NCI-H2081 treated with DMSO at 0.1 percent for 48 hours (cell line): ENCODE data around the gene PTPRG.

ENCODE experiments used
- DNase-seq: peaks from one replicate; lab custom pipeline; 2025; lab: John Stamatoyannopoulos, UW

The PTPRG gene

DNA sequence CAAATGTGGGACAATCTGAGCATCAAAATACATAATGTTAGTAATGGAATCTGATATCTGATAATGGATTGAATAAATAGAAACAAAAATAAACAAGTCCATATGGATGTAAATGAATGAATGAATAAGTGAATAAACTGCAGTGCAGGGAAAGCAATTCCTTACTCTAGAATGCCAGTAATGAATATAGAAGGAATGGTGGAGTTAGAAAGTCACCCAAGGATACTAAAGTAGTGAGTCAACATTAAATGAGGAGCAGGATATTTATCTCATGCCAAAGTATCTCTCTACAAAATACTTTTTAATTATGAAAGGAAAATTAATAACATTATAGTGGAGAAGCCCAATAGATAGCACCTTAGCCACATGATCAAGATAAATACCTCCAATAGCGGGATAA, 511.7 kb downstream of the PTPRG start:
- no peak for DNase-seq

DNA sequence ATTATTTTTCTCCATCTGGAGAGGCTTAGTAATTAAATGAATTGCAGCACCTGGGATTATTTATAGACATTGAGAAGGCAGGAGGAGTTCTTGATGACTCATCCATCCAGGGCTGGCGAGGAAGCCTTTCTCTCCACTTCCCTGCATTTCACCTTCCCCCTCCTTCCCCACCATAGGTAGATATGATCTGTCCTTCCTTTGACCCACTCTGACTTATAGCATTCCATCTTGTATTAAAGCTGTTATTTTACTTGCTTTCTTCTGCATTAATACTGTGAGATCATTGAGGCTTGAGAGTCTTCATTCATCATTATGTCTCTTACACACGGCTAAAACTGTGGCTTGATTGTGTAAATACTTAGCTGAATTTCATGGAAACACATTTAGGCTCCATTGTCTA, 523.2 kb downstream of the PTPRG start:
- no peak for DNase-seq

DNA sequence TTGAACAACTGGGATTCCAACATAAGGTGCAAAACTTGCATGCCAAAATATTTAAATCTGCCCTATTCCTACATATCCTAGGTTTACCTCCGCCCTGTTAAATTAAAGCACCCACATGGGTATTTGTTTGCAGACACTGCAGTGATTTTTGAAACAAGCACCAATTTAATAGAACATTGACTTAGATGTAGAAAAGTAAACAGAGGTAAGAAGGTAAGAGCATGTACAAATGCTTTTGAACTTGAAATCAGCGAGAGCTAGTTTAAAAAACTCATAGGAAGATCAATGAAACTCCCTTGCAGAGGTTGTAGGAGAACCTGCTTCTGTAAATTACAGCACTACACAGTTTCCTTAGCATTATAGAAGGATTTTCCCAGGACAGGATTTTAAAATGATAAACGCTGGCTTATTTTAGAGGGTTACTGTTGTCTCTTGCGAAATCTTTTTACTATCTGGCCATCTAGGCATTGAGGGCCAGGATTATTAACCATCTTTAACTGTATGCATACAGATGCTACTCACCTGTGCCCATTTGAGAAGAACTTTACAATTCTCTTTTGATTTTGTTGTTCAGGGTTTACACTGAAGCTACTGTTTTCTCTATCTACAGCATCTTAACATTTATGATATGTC, 527.2 kb downstream of the PTPRG start:
- no peak for DNase-seq

DNA sequence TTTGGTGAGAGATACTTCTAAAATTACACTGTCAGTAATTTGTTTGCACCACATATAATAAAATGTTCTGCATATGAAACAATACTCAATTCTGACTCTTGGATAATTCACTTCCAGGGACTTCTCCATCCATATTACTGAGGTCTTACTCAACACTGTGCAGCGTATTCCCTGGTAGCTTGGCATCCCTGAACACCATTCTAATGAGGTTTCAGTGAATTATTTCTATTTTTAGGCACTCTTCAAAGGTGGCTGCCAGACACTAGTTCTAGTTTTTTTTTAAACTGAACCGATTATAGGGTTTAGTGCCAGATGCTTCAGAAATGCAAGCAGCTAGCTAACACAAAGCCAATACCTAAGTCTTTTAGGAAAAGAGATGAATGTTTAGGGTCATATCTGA, 528.7 kb downstream of the PTPRG start:
- DNase-seq: no peak

DNA sequence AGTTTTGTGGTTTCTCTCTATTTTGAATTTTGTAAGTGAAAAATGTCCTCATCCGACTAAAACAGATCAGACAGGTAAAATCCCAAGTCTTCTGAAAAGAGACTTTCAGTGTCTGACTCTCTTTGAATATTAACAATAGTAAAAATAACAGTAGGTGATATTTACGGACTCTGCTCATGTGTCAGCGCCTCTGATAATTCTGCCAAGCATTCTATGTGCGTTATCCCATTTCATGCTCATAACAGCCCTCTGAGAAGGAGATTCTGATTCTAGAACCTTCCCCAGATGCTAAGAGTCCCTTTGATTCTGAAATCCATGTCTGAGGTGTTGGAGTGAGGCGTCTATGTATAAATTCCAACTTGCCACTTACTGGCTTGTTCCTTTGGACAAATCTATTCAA, 529.1 kb downstream of the PTPRG start:
- no peak for DNase-seq

DNA sequence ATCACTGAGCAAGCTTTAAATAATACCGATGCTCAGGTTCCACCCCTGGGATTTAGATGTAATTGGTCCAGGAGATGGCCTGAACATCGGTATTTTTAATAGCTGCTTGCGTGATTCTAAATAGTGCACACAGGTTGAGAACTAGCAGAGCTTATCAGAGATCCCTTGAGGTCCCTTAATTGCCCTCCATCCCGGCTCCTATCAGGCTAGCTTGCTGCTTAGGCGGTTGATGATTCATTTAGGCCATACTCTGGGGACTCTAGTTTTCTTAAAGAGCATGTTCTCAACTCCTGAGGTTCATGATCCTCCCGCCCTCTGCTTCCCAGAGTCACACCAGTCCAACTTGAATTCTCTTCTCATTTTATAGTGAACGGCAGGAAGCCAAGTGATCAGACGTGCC, 531.7 kb downstream of the PTPRG start:
- no peak for DNase-seq

DNA sequence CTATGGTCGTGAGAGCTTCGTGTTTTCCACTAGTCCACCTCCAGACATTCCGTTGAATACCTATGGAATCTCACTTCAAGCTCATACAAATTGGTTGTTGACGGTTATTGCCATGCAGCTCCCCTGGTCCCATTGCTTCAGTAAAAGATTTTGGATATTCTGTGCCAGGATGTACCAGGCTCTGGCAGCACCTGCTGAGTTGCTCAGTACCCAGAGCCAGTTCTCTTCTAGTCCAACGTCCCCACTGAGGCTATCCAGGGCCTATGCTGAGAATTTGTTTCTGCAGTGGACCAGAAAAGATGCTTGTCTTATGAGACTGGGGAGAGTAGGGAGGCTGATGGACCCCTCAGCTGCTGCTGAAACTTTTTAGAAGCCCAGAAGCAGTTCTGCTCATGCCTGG, 533.1 kb downstream of the PTPRG start:
- DNase-seq: no peak

DNA sequence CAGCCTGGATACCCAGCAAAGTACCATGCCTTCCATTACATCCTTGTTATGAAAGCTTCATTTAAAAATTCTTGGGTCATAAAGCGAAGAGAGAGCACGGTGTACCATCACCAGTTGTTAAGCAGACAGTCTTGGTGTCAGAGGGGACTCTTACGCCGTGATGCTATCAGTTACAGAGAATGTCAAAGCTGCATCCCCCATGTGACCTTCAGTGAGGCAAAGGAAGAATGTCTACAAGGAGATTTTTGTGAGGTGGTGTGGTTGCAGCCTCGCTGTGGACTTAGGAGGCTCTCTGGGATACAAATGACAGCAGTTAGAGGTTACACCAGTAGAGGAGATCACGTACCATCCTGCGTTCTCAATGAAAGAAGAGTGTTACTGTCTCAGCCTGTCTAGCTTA, 533.7 kb downstream of the PTPRG start:
- no peak for DNase-seq

DNA sequence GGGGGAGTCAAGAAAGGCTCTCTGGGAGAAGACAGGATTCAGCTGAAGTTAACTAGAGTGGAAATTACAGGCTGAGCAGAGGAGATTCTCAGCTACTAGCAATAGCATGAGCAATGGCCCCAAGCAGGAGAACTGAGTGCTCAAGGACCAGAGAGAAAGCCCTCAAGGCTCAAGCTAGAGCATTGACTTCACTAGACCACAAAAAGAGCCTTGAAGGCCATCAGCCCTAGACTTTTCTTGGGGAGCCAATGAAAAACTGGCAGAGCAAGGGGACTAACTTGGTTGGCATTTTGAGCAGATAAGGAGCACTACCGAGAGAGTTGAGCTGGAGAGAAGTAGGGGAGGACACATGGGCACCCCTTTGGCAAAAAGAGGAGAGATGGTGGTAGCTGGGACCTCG, 534.4 kb downstream of the PTPRG start:
- no peak for DNase-seq

DNA sequence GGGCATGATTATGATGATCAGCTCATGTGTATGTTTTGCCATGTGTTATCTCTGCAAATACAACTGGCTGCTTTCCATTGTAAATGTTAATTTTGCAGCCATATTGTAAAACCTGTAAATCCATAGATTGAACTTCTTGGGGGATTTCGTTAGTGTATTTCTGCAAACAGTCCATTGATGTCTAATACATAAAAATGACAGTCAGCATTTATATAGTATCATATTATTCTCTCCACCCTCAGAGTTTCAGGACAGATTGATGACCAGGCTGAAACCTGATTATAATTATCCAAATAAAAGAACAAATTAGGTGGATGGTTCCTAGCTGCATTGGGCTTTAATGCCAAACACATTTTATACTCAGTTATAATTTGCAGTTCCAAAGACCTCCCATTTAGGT, 535.1 kb downstream of the PTPRG start:
- DNase-seq: no peak

DNA sequence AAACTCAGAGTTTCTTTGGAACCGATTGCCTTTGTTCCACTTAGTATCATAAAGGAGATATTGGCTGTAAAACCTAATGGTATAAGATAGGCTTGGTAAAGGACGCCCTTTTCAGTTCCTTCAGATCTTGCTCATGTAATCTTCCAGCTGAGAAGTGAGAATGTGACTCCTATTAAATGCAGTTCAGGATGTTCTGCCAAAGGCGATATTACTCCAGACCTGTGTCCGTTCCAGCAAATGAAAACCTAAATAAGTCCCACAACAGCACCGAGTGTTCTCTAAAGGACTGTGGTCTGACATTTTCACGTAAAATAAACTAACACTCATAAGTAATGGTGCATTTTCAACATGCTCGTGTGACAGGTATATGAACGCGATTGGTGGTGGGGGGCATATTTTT, 535.8 kb downstream of the PTPRG start:
- no peak for DNase-seq

DNA sequence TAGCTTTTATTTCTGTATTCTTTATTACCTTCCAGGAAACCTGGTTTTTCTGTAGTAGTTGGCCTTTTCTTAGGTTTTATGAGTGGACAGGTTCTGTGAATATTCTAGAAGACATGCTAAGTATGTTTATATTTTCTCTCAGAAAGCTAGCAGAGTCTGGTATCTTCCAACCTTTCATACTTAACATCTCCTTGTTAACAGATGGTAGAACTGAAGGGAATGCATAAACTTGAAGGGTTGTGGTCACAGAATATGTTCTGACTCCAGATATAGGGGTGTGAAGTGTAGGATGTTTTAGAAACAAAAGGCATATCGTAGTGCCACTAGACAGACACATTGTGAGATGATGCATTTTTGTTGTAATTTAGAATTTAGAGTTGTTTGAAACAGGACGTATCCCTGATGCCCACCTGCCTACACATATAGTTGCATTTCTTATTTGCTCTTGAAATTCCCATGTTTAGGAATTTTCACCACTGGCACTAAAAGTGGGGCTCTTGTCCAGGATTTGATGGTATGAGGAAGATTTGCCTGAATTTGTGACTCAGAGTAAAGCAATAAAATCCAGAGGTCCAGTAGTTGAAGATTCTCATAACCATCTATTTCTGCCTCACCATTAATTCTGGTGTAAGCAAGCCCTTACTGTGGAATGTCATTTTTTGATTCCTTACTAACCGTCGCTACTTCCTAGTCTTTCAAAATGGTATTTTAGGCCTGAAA, 537.4 kb downstream of the PTPRG start:
- DNase-seq: no peak

DNA sequence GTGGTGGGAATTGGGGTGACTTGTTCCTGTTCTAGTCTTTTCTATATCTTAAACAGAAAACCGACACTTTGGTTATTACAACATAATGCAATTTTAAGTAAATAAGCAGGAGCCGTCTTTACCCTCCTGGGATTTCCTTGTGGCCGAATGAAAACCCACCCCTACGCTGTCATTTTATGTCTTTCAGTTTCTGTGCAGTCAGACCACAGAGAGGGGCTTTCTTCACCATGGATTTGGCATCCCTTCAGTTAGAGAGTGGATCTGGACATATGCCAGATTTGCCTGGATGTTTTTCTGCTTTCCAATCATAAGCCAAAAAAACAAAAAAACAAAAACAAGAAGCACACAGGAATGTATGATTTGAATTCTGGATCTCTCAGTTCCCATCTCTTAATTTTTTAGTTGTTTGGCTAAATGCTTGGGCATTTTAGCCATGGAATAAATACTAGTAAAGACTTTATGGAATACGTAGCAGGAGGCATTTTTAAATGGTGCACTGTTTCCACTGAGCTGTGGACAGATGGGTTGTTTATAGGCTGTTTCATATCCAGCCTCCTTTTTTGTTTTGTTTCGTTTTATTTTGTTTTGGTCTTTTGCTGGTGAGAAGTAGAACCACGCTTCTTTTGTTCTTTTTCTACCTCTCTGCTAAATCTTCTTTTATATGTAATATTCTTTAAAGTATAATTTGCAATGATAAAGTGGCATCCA, 539.1 kb downstream of the PTPRG start:
- no peak for DNase-seq

DNA sequence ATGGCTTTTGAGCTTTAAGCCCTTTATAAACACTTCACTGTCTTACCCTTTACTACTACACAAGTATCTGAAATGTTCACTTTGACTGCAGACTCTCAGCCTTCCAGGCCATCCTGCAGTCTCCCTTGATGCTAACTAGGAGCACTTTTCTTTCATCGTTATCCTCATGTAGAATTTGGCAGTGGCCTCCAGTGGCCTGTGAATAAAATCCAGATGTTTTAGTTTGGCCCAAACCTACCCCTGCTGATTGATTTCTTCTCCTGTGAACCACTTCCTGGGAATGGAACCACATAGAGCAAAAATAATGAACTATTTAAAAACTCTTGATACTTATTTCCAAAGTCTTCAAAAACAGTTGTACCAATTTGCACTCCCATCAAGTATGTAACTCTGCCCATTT, 540.1 kb downstream of the PTPRG start:
- DNase-seq: no peak

DNA sequence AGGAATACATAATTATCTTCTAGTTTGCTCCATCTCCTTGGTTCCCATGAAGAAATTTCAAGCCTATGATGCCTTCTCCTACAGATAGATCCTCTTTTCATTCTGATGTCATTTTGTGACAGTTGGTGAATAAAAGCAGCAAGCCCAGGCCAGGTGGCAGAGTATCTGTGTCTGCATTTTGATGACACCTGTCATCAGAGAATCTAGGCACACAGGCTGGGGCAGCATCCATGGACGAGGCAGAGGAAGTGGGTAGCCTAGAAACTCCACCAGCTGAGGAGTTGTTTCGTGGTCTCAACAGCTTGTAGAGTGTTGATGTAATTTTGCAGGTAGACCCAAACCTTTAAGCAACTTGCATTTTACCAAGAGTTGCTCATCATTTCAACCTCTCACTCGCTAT, 542.2 kb downstream of the PTPRG start:
- DNase-seq: no peak

DNA sequence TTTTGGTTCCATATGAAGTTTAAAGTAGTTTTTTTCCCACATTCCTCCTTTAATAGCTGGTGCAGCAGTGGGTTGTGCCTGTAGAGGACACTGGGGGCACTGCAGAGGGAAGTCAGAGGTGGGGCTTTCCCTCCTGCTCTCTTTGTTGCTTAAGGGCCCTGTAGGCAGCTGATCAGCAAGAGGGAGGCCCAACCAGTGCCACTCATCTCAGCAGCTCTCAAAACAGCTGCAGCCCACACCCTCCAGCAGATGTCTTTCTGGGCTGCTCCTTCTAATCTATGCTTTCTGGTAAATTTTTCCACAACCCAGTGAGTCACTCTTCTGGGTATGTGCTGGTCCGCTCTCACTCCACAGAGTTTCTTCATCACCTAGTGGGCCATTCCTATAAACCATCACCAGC, 548.2 kb downstream of the PTPRG start:
- no peak for DNase-seq

DNA sequence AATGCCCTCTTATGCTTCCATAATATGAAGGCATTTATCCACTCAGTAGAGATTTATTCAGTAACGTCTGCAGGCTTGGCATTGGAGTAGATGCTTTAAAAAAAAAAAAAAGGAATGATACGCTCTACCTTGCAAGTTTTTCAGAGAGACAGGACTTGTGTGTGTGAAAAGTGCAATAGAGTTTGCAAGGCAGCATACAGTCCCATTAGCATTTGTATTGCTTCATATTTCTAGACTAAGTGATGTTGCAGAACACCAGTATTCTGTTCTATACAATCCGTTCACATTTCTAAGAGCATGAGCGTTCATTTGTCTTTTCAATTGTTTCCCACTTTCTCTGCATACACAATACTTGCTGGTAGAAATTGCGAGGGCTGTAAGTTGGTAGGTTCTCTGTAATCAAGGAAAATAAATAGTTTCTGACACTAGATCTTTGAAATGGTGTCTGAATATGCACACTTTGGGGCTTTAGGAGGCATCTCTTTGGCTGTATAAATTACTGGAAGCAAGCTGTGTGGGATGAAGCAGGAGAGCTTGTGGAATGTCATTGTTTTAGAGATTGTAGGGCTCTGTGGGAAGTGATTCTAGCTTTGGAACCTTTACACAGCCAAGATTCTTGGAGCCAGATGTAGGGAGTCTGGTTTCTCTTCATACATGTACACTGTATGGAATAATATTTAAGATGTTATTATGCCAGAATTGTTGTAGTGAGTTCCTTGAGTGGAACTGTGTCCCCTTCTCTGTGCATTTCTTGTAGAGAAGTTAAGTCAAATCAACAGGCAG, 549.3 kb downstream of the PTPRG start:
- DNase-seq: no peak

DNA sequence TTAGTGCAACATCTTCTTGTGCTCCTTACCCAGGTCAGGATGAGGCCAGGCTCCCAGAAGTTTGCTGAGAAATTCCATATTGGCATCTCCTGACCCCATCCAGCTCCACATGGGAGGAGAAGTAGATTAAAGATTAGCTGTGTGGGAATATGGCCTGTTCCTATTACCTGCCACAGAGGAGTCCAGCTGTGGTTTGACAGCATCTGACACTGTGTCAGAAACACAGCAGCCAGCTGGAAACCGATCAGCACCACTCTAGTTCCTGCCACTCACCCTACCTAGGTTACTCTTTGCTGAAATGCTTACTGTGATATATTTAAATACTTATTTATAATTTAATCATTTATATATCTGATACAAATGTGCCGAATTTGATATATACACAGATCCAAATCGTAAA, 551.7 kb downstream of the PTPRG start:
- no peak for DNase-seq

DNA sequence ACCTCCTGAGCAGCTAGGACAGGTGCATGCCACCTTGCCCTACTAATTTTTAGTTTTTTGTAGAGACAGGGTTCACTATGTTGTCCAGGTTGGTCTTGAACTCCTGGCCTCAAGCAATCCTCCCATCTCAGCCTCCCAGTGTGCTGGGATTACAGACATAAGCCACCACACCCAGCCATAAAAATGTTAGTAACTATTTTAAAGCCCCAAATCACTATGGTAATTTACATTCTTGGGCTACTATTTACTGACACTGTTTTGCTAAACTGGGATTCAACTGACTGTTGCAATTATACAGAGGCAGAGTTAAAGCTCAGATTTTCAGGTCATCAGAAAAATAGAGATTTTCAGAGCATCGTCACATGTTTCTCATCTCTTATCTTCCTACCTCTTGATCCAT, 553.4 kb downstream of the PTPRG start:
- DNase-seq: no peak

DNA sequence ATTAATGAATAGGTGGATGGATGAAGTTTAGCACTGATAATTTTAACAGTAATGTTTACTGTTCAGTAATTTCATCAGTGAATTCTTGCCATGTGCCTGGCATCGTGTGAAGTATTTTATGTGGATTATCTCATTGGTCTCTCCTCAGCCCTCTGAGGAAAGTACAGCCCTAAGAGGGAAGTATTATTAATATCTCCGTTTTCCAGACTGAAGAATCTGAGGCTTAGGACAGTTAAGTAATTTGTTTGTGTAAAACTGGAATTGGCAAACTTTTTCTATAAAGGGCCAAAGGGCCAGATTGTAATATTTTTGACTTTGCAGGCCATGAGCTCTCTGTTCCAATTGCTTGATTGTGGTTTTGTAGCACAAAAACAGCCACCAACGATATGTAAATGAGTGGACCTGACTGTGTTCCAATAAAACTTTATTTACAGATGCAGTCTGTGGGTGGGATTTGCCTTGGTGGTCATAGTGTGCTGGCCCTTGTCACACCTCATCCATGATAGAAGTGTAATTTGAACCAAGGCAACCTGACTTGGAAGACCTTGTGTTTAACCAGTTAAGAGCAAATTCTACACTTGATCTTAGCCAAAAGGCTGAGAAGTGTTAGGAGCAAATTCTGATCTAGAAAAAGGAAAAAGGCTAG, 556.7 kb downstream of the PTPRG start:
- no peak for DNase-seq

DNA sequence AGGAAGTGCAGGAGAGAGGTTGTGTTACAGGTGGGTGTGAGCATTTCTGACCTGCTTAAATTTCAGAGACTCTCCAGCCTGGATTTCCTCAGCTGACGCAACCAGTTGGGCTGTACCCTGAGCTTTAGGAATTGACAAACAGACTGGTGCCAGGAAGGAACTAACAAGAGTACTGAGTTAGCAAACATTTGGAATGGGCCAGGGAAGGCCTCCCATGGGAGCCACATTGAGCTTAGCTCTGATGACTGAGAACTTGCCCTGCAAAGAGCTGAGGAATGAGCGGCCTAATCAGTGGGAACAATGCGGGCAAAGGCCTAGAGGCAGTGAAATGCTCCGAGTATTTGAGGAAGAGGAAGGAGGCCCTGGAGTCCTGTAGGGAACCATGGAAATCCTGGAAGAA, 557.8 kb downstream of the PTPRG start:
- DNase-seq: no peak

DNA sequence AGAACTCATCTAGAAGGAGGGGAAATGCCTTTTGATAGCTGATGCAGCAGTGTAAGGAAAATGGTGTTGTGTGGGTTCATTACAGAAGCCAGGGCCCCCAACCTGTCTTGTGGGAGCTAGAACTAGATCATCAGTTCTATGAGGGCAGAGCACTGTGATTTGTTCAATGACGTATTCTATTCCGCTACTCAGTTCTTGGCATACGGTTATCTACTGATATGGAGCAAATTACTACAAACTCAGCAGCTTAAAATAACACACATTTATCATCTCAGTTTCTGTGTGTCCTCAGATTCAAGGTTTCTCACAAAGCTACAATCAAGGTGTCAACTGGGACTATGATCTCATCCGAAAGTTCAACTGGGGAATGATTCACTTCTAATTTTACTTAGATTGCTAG, 561.4 kb downstream of the PTPRG start:
- no peak for DNase-seq
